WTC11 (cell line): ENCODE results near the gene RGMA. TPM values are rescaled to one million over a fixed set of nuclear protein-coding genes. Genes with fewer than 3 reads are reported as not detected.
A peak's percentile ranks its signal among the peaks of the same experiment; 100 is the strongest.

Source experiments
- ATAC-seq: fragments of 200-7000 bp; cut with Tn5 transposase; 2 replicates; pipeline ENCODE4 v1.10.0; 2021; ENCODE audit warnings: mild to moderate bottlenecking, moderate library complexity
- CTCF ChIA-PET: fragments of 300-600 bp; sonication (Branson Sonifier 250); formaldehyde crosslinking; loops from one replicate; lab custom pipeline; 2021; ENCODE audit warnings: antibody characterized with exemption; lab: Charles Lee
- POLR2A ChIA-PET: fragments of 350-600 bp; sonication (Branson Sonifier 250); formaldehyde crosslinking; loops from one replicate; lab custom pipeline; 2021; ENCODE audit warnings: antibody characterized with exemption; lab: Charles Lee
- DNase-seq: peaks from one replicate; pipeline ENCODE4 v3.0.0; 2021; ENCODE audit warnings: low spot score
- H3K27ac Mint-ChIP-seq: 2 replicates; pipeline ENCODE4 v1.8.0; 2021; ENCODE audit warnings: mixed read lengths
- H3K27me3 Mint-ChIP-seq: 2 replicates; pipeline ENCODE4 v1.8.0; 2021; ENCODE audit warnings: low read depth, mild to moderate bottlenecking, moderate library complexity, mixed read lengths
- H3K36me3 Mint-ChIP-seq: 2 replicates; pipeline ENCODE4 v1.8.0; 2021; ENCODE audit warnings: mixed read lengths
- H3K4me1 Mint-ChIP-seq: 2 replicates; pipeline ENCODE4 v1.8.0; 2022; ENCODE audit warnings: mixed read lengths
- H3K4me3 Mint-ChIP-seq: 2 replicates; pipeline ENCODE4 v1.8.0; 2021; ENCODE audit warnings: mild to moderate bottlenecking, moderate library complexity, mixed read lengths
- H3K9me3 Mint-ChIP-seq: 2 replicates; pipeline ENCODE4 v1.8.0; 2021; ENCODE audit warnings: mixed read lengths
- ETV6 ChIP-seq: sonication (generic); formaldehyde crosslinking; IDR thresholded peaks from 2 replicates; pipeline ENCODE4 v1.8.1; 2022; ENCODE audit warnings: mild to moderate bottlenecking, missing genetic modification reagents
- FOXK1 ChIP-seq: sonication (generic); formaldehyde crosslinking; IDR thresholded peaks from 2 replicates; pipeline ENCODE4 v1.8.0; 2022; ENCODE audit warnings: mild to moderate bottlenecking, moderate library complexity, missing genetic modification reagents
- FOXP1 ChIP-seq: sonication (generic); formaldehyde crosslinking; IDR thresholded peaks from 2 replicates; pipeline ENCODE4 v1.8.0; 2022; ENCODE audit warnings: missing genetic modification reagents, mild to moderate bottlenecking, moderate library complexity, borderline replicate concordance
- GABPB1 ChIP-seq: sonication (generic); formaldehyde crosslinking; IDR thresholded peaks from 2 replicates; pipeline ENCODE4 v1.8.1; 2023; ENCODE audit warnings: mild to moderate bottlenecking, missing genetic modification reagents
- HMGA2 ChIP-seq: fragments of 250-450 bp; sonication (Bioruptor Pico); IDR thresholded peaks from 2 replicates; pipeline ENCODE4 v1.4.0; 2021; ENCODE audit warnings: mild to moderate bottlenecking, moderate library complexity
- IRF2 ChIP-seq: sonication (generic); formaldehyde crosslinking; IDR thresholded peaks from 2 replicates; pipeline ENCODE4 v1.8.0; 2022; ENCODE audit warnings: low read depth, missing genetic modification reagents, borderline replicate concordance
- JAZF1 ChIP-seq: fragments of 250-450 bp; sonication (Bioruptor Pico); IDR thresholded peaks from 2 replicates; pipeline ENCODE4 v1.9.0; 2021; ENCODE audit warnings: moderate library complexity, mild to moderate bottlenecking, inconsistent platforms
- JUN ChIP-seq: sonication (generic); formaldehyde crosslinking; IDR thresholded peaks from 2 replicates; pipeline ENCODE4 v1.8.0; 2023; ENCODE audit warnings: mild to moderate bottlenecking, missing genetic modification reagents
- NFATC4 ChIP-seq: fragments of 250-450 bp; sonication (Bioruptor Pico); IDR thresholded peaks from 2 replicates; pipeline ENCODE4 v1.9.0; 2021; ENCODE audit warnings: mild to moderate bottlenecking
- NFYB ChIP-seq: sonication (generic); formaldehyde crosslinking; conservative IDR thresholded peaks from 2 replicates; pipeline ENCODE4 v1.8.0; 2022; ENCODE audit warnings: low read depth, missing genetic modification reagents
- NR2C2 ChIP-seq: sonication (generic); formaldehyde crosslinking; IDR thresholded peaks from 2 replicates; pipeline ENCODE4 v1.8.0; 2022; ENCODE audit warnings: mild to moderate bottlenecking, missing genetic modification reagents
- NR3C1 ChIP-seq: sonication (generic); formaldehyde crosslinking; conservative IDR thresholded peaks from 2 replicates; pipeline ENCODE4 v1.8.1; 2023; ENCODE audit warnings: low read depth, mild to moderate bottlenecking, missing genetic modification reagents
- RELA ChIP-seq: sonication (generic); formaldehyde crosslinking; IDR thresholded peaks from 2 replicates; pipeline ENCODE4 v1.8.1; 2022; ENCODE audit warnings: missing genetic modification reagents, mild to moderate bottlenecking, borderline replicate concordance
- ZBTB21 ChIP-seq: sonication (generic); formaldehyde crosslinking; IDR thresholded peaks from 2 replicates; pipeline ENCODE4 v1.8.1; 2023; ENCODE audit warnings: mild to moderate bottlenecking, missing genetic modification reagents, borderline replicate concordance
- ZNF232 ChIP-seq: sonication (generic); formaldehyde crosslinking; IDR thresholded peaks from 2 replicates; pipeline ENCODE4 v1.8.0; 2022; ENCODE audit warnings: mild to moderate bottlenecking, missing genetic modification reagents
- ZNF416 ChIP-seq: fragments of 250-450 bp; sonication (Bioruptor Pico); IDR thresholded peaks from 2 replicates; pipeline ENCODE4 v1.9.0; 2021; ENCODE audit warnings: mild to moderate bottlenecking, inconsistent platforms
- total RNA-seq: library from RNA; stranded (reverse); gene quantifications from 3 replicates; pipeline ENCODE4 v1.2.3, GENCODE V29; 2021
- TF ChIP-seq, protein P1 (sequence below): sonication (generic); formaldehyde crosslinking; IDR thresholded peaks from 2 replicates; pipeline ENCODE4 v1.8.0; 2023; ENCODE audit warnings: missing genetic modification reagents
- TF ChIP-seq, protein P2 (sequence below): fragments of 250-450 bp; sonication (Bioruptor Pico); IDR thresholded peaks from 2 replicates; pipeline ENCODE4 v1.9.0; 2021; ENCODE audit warnings: mild to moderate bottlenecking, borderline replicate concordance
- TF ChIP-seq, protein P3 (sequence below): fragments of 250-450 bp; sonication (Bioruptor Pico); IDR thresholded peaks from 2 replicates; pipeline ENCODE4 v1.9.0; 2021; ENCODE audit warnings: mild to moderate bottlenecking
- TF ChIP-seq, protein P4 (sequence below): sonication (generic); formaldehyde crosslinking; IDR thresholded peaks from 2 replicates; pipeline ENCODE4 v1.8.1; 2022; ENCODE audit warnings: low read depth, mild to moderate bottlenecking, moderate library complexity, missing genetic modification reagents, borderline replicate concordance
- TF ChIP-seq, protein P5 (sequence below): sonication (generic); formaldehyde crosslinking; IDR thresholded peaks from 2 replicates; pipeline ENCODE4 v1.8.1; 2023; ENCODE audit warnings: mild to moderate bottlenecking, moderate library complexity, missing genetic modification reagents

RGMA gene
- total RNA-seq, 1 experiment from 2014 or later, result 47.2 TPM

DNA sequence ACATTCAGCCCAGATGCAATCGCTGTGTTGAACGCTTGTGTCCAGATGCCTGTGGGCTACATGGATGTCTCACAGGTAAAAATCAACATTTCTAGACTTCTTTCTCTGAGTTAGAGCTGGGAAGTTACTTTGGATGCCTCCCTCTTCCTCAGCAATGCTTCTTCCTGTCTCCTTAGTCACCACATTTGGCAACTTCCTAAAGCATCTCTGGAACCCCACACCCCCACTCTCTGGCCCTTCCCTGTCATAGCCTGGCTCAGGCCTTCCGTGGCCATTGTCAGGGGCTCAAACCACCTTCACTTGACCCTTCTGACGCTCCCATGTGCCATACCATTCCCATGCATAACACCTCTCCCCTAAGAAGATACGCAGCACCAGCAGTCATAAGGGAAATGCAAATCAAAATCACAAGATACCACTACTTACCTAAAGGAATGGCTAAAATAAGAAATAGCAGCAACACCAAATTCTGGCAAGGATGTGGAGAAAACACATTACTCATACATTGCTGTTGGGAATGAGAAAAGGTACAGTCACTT lies 21.6 kb upstream of the RGMA start:
- H3K9me3 Mint-ChIP-seq, result no peaks in the 10 kb centered on the region
- CTCF ChIA-PET, result interaction anchor here (0.7 kb wide), 1 partner anchor 20 kb away, joined by 4 read pairs; no protein-coding TSS in a partner anchor
- TF ChIP-seq JAZF1 (CRISPR knock-in tag) (no peak), NFYB (CRISPR knock-in tag) (no peak), ZNF232 (CRISPR knock-in tag) (no peak), JUN (CRISPR knock-in tag) (no peak), IRF2 (CRISPR knock-in tag) (no peak), FOXP1 (CRISPR knock-in tag) (no peak), NFATC4 (CRISPR knock-in tag) (no peak), ZNF416 (CRISPR knock-in tag) (no peak), GABPB1 (no peak), FOXK1 (CRISPR knock-in tag) (no peak), NR3C1 (CRISPR knock-in tag) (no peak), ZBTB21 (CRISPR knock-in tag) (no peak)
- TF ChIP-seq, protein P1, sequence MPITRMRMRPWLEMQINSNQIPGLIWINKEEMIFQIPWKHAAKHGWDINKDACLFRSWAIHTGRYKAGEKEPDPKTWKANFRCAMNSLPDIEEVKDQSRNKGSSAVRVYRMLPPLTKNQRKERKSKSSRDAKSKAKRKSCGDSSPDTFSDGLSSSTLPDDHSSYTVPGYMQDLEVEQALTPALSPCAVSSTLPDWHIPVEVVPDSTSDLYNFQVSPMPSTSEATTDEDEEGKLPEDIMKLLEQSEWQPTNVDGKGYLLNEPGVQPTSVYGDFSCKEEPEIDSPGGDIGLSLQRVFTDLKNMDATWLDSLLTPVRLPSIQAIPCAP, result no peak
- TF ChIP-seq, protein P2, sequence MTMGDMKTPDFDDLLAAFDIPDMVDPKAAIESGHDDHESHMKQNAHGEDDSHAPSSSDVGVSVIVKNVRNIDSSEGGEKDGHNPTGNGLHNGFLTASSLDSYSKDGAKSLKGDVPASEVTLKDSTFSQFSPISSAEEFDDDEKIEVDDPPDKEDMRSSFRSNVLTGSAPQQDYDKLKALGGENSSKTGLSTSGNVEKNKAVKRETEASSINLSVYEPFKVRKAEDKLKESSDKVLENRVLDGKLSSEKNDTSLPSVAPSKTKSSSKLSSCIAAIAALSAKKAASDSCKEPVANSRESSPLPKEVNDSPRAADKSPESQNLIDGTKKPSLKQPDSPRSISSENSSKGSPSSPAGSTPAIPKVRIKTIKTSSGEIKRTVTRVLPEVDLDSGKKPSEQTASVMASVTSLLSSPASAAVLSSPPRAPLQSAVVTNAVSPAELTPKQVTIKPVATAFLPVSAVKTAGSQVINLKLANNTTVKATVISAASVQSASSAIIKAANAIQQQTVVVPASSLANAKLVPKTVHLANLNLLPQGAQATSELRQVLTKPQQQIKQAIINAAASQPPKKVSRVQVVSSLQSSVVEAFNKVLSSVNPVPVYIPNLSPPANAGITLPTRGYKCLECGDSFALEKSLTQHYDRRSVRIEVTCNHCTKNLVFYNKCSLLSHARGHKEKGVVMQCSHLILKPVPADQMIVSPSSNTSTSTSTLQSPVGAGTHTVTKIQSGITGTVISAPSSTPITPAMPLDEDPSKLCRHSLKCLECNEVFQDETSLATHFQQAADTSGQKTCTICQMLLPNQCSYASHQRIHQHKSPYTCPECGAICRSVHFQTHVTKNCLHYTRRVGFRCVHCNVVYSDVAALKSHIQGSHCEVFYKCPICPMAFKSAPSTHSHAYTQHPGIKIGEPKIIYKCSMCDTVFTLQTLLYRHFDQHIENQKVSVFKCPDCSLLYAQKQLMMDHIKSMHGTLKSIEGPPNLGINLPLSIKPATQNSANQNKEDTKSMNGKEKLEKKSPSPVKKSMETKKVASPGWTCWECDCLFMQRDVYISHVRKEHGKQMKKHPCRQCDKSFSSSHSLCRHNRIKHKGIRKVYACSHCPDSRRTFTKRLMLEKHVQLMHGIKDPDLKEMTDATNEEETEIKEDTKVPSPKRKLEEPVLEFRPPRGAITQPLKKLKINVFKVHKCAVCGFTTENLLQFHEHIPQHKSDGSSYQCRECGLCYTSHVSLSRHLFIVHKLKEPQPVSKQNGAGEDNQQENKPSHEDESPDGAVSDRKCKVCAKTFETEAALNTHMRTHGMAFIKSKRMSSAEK (CRISPR knock-in tag), result no peak
- TF ChIP-seq, protein P3, sequence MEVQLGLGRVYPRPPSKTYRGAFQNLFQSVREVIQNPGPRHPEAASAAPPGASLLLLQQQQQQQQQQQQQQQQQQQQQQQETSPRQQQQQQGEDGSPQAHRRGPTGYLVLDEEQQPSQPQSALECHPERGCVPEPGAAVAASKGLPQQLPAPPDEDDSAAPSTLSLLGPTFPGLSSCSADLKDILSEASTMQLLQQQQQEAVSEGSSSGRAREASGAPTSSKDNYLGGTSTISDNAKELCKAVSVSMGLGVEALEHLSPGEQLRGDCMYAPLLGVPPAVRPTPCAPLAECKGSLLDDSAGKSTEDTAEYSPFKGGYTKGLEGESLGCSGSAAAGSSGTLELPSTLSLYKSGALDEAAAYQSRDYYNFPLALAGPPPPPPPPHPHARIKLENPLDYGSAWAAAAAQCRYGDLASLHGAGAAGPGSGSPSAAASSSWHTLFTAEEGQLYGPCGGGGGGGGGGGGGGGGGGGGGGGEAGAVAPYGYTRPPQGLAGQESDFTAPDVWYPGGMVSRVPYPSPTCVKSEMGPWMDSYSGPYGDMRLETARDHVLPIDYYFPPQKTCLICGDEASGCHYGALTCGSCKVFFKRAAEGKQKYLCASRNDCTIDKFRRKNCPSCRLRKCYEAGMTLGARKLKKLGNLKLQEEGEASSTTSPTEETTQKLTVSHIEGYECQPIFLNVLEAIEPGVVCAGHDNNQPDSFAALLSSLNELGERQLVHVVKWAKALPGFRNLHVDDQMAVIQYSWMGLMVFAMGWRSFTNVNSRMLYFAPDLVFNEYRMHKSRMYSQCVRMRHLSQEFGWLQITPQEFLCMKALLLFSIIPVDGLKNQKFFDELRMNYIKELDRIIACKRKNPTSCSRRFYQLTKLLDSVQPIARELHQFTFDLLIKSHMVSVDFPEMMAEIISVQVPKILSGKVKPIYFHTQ, result no peak
- POLR2A ChIA-PET, result interaction anchor here (0.6 kb wide), 1 partner anchor 10 kb away, joined by 3 read pairs; no protein-coding TSS in a partner anchor
- H3K36me3 Mint-ChIP-seq, result no peaks in the 10 kb centered on the region
- no peak overlapping the region for H3K4me3 Mint-ChIP-seq
- ATAC-seq, result no peak
- DNase-seq, result no peak
- peaks cover 35% of the 10 kb centered on the region for H3K4me1 Mint-ChIP-seq
- peaks cover 38% of the 10 kb centered on the region for H3K27me3 Mint-ChIP-seq
- no peak overlapping the region for H3K27ac Mint-ChIP-seq

DNA sequence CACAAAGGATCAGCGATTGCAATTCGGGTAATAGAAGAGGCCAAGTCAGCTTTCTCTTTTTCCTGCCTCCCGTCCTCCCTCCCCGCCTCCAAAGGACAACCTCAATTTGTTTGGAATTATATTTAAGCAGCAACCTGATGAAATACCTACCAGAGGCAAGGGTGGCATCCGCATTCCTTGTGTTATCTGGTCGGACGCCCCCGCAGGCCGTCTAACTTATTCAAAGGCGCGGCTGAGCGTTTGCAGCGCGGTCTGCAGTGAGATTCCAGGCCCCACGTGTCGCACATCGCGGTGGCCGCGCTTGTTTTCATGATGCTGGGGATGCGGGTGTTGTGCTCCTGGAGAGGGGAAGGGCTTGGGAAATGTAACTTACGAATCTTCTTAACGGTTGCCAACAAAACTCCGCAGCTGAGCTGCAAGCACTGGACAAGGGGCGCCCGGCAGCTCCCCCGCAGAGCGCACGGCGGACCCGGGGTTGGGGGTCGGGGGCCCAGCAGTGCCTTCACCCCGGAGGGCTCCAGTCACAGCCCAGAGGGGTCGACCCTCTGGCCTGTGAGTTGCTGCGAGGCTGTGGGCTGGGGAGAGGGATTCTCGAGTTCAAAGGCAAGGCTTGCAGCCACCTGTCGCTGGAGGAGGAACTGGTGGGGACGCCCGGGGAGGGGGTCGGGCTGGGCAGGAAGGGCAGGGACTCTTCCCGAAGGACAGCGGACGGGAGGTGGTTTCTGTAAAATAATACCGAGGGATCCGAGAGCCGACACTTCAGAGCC lies 20.5 kb upstream of the RGMA start:
- peak; percentile 43 for ATAC-seq
- TF ChIP-seq NR2C2 (CRISPR knock-in tag) (0 out of 2 replicates have a peak, but pooled peaks have one; percentile 50), NFYB (CRISPR knock-in tag) (no peak), RELA (CRISPR knock-in tag) (no peak), ZBTB21 (CRISPR knock-in tag) (no peak), ETV6 (CRISPR knock-in tag) (no peak), HMGA2 (no peak)
- TF ChIP-seq, protein P4, sequence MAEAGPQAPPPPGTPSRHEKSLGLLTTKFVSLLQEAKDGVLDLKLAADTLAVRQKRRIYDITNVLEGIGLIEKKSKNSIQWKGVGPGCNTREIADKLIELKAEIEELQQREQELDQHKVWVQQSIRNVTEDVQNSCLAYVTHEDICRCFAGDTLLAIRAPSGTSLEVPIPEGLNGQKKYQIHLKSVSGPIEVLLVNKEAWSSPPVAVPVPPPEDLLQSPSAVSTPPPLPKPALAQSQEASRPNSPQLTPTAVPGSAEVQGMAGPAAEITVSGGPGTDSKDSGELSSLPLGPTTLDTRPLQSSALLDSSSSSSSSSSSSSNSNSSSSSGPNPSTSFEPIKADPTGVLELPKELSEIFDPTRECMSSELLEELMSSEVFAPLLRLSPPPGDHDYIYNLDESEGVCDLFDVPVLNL (CRISPR knock-in tag), result no peak
- TF ChIP-seq, protein P5, sequence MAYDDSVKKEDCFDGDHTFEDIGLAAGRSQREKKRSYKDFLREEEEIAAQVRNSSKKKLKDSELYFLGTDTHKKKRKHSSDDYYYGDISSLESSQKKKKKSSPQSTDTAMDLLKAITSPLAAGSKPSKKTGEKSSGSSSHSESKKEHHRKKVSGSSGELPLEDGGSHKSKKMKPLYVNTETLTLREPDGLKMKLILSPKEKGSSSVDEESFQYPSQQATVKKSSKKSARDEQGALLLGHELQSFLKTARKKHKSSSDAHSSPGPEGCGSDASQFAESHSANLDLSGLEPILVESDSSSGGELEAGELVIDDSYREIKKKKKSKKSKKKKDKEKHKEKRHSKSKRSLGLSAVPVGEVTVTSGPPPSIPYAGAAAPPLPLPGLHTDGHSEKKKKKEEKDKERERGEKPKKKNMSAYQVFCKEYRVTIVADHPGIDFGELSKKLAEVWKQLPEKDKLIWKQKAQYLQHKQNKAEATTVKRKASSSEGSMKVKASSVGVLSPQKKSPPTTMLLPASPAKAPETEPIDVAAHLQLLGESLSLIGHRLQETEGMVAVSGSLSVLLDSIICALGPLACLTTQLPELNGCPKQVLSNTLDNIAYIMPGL (CRISPR knock-in tag), result no peak
- TF ChIP-seq, all 79 proteins: peak for 1
- CTCF ChIA-PET, result interaction anchor here (2.5 kb wide), 1 partner anchor 22 kb away, joined by 7 read pairs; no protein-coding TSS in a partner anchor

More for the DNA sequence above, 20.5 kb upstream of the RGMA start:
- Mint-ChIP-seq H3K36me3 (no peaks in the 10 kb centered on the region), H3K4me1 (peaks cover 46% of the 10 kb centered on the region), H3K4me3 (peak overlapping the region; percentile 52), H3K27ac (no peak overlapping the region), H3K9me3 (no peaks in the 10 kb centered on the region), H3K27me3 (peaks cover 38% of the 10 kb centered on the region)
- POLR2A ChIA-PET, result no interaction called here
- DNase-seq, result peak; percentile 57
